CD1c-positive myeloid dendritic cell (primary cell): ENCODE data around the gene RABL6.

ENCODE experiments used
- DNase-seq: peaks from one replicate; pipeline ENCODE4 v3.0.0-alpha.2; 2016; ENCODE audit errors: extremely low spot score

RABL6 gene

DNA sequence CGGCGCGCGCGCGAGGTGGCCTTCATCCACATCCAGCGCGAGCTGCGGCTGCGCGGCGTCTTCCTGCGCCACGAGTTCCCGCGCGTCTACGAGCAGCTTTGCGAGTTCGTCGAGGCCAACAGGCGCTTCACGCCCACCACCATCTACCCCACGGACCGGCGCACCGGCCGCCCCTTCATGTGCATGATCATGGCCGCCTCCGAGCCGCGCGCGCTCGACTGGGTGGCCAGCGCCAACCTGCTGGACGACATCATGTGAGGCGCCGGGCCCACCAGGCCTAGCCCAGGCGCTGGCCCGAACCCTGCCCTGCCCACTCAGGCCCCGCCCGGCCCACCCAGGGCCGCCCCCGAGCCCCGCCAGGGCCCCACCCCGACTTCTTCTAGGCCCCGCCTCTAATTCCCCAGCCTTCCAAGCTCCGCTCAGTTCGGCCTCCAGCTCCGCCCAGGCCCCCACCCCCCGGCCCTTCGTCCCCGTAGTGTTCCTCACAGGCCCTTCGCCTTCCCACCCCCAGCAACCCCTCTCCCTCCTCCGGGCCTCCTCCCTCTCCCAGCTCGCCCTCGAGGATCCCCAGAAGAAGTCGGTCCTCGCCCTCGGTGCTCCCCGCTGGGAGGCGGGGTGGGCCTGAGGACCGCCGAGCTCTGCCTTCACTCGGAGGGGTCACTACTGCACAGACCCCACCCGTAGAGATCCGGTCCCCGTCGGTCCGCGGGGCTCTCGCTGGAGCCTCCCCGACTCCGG, 39.5 kb downstream of the RABL6 start:
- peak; percentile 68 for DNase-seq

DNA sequence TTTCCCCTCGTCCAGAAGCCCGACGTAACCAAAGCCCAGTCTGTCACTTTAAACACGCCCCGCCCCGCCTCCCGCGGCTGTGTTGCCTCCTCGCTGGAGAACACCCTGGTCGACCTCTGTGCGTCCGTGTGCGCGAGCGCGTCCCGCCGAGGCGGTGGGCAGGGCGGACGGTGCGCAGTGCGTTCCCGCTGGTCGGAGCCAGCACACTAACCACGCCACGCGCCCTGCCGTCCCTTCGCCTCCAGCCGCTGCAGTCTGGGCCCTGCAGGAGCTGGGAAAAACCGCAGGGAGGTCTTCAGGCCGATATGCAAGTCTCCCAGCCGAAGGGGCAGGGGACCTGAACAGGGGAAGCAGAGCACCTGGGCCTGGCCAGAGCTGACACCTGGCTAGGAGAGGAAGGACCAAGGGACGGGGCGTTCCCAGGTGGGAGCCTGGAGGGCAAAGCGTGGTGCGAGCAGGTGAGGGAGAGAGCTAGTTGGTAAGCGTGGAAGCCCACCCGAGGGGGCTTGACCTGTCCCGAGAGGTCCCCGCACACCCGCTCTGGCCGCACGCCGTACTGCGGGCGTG, 40.2 kb downstream of the RABL6 start:
- DNase-seq: peak; percentile 92

DNA sequence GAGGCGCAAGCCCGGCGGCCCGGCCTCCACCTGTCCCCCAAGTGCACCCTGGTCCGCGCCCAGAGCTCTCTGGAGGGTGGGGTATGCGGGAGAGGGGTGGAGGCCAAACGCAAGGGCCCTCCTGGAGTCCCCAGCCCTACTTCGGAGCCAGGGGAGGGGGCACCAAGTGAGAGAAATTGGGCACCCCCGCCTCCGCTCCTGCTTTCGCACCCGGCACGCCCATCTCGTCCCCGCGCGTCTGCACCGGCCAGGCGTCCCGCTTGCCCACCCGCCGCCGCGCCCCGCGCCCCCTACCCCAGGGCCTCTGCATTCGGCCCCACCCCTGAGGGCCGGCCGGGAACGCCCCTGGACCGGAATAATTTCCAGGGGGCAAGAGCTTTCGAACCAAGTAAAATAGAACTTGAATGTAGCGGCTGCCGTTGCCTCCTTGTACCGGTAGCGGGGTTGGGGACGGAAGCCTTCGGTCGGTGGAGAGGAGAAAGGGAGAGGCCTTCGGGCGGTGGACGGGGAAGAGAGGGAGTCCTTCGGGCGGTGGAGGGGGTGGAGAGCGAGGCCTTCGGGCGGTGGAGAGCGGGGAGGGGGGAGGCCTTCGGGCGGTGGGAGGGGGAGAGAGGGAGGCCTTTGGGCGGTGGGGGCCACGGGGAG, 40.8 kb downstream of the RABL6 start:
- no peak for DNase-seq

DNA sequence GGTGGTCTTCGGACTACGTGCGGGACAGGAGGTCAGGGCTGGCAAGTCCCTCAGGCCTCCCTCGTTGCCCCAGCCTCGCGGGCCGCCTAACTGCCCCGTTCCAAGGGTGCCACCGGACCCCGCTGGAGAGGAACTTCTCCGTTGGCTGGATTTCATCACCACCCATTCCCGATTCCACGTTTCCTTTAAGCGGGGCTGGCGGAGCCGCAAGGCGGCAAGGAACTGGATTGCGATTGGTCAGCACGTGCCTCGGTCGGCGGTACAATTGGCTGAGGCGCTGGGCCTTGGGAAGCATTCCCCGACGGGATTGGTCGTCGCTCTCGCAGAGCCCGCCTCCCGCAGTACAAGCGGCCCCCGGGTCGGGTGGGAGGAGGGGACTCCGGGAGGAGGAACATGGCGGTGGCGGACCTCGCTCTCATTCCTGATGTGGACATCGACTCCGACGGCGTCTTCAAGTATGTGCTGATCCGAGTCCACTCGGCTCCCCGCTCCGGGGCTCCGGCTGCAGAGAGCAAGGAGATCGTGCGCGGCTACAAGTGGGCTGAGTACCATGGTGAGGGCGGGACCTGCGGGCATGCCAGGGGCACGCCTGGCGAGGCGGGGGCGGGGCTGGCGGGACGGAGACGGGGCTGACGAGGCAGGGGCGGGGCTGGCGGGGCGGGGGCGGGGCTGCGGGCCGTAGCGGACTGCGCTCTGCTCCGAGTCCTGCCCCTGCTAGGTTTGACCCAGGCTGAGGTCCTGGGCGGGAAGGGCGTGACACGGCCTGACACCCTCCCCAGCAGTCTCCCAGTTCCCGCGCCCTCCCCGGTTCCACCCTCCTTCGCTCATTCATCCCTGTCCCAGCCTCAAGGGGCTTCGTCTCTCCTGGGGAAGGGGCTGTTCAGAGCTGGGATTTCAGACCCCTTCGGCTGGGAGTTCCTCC, 41.6 kb downstream of the RABL6 start, which contains the start of gene PHPT1:
TSS of gene PHPT1 (plus strand) at position 372 of the 922 bp plus-strand sequence. CDS start at position 394, 22 bp downstream.
- DNase-seq: peak; percentile 99

DNA sequence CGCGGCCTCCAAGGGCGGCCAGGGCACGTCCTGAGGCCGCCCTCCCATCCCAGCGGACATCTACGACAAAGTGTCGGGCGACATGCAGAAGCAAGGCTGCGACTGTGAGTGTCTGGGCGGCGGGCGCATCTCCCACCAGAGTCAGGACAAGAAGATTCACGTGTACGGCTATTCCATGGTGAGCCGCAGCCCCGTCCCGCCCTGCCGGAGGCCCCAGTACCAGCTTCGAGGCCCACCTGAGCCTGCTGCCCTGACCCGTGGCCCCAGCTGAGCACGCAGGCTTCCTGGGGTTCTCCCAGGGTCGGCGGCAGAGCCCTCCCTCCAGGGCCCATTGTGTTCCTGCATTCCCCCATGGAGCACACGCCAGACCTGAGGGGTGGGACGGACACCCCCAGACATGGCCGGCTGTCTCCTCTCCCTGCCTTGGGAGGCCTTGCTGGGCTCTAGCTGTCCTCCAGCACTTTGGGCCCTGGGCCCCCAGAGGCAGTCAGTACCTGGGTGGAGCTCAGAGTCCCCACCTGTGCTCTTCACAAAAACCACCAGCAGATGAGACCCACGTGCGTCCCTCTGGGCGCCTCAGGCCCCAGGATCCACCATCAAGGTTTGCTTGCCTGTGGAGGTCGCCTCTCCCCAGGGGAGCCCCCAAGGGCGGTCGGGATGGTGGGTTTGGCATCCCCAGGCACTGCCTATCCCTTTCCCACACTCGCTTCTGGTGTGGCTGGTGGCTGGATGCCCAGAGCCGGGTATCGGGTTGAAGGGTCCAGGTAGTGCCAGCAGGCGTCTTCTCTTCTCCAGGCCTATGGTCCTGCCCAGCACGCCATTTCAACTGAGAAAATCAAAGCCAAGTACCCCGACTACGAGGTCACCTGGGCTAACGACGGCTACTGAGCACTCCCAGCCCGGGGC, 42.5 kb downstream of the RABL6 start:
- DNase-seq: no peak

DNA sequence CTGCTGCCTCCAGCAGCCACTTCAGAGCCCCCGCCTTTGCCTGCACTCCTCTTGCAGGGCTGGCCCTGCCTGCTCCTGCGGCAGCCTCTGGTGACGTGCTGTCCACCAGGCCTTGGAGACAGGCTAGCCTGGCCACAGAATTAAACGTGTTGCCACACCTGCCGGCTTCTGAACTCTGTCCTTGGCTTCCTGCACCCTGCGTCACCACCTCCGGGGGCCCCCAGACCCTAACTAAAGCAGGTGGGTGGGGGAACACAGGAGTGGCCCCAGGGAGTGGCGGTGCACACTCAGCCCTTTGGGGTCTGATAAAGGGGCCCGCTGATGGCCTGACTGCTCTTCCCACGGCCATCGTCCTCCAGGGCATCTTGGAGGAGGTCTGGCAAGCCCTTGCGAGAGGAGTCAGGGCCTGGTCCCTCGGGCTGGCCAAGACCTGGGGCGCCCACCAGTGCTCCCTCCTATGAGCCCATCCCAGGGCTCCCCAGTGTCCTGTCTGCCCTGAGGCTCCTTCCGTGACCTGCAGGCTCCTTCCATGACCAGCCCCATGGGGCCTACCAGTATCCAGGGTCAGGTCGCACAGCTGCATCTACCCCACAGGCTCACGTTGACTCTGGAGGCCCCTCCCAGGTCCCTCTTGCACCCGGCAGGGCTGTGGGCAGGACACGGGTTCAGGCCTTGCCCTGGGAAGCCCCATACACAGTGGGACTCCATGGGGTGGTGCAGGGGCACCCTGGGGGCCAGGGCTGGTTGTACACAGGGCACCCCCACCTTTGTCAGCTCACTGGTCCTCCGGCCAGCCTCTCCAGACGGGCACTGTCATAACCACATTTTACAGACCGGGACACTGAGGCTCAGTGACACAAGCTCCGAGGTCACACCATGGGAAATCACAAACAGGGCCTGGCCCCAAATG, 43.4 kb downstream of the RABL6 start:
- no peak for DNase-seq

DNA sequence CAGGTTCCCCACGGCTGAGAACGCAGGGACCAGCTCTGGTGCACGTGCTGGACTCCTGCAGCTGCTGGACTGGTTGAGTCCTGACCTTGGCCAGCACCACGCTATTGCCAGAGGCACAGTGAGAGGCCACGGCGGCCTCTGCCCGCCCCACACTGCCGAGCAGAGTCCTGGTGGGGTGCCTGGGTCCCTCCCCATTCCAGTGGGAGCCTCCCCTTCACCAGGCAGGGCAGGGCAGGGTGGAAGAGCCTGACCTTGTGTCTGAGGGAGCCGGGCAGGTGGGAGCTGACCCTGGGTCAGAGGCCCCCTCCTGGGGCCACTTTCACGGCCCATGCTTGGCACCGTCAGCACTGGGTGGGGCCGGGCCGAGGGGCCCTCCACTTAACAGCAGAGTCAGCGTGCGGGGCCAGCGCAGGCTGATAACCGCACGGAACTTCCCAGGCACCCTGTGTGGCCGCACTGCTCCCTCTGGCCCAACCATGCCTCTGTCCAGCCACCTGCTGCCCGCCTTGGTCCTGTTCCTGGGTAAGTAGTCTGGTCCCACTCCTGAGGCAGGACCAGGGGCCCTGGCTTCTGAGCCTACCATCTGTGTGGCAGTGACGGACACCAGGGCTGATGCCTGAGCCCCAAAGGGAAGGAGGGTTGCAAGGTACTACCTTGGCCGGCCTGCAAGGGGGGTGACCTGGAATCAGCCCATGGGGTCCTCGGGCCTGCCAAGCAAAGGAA, 44.4 kb downstream of the RABL6 start, which contains the start of gene MAMDC4:
TSS of gene MAMDC4 (plus strand) at position 406 of the 723 bp plus-strand sequence. CDS start at position 477, 71 bp downstream.
- no peak for DNase-seq

DNA sequence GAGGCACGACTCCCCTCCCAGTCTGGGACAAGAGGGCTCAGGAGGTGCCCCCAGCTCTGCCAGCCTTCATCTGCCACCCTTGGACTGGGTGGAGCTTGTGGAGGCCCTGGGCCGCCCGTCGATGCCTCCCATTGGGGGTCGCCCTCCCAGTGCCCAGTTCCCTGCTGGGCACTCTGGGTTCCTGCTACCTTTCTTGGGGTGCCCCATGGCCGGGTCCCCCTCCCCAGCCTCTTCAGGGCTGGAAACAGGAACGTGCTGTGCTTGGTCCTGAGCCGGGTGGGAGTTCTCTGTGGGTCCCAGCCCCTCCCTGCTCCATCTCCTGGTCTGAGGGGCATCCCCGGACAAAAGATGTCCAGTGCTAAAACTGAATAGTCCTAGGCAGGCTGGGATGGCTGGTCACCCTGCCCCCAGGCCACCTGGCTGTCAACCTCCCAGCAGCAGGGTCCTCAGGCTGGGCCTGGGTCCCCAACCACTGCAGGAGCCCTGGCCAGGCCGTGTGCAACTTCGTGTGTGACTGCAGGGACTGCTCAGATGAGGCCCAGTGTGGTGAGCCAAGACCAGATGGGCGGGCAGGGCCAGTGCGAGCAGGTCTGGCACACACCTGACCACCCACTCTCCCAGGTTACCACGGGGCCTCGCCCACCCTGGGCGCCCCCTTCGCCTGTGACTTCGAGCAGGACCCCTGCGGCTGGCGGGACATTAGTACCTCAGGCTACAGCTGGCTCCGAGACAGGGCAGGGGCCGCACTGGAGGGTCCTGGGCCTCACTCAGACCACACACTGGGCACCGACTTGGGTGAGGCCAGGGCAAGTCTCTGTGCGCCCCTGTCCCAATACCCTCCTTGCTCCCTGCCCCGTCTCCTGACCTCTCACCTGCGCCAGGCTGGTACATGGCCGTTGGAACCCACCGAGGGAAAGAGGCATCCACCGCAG, 45.2 kb downstream of the RABL6 start:
- no peak for DNase-seq

DNA sequence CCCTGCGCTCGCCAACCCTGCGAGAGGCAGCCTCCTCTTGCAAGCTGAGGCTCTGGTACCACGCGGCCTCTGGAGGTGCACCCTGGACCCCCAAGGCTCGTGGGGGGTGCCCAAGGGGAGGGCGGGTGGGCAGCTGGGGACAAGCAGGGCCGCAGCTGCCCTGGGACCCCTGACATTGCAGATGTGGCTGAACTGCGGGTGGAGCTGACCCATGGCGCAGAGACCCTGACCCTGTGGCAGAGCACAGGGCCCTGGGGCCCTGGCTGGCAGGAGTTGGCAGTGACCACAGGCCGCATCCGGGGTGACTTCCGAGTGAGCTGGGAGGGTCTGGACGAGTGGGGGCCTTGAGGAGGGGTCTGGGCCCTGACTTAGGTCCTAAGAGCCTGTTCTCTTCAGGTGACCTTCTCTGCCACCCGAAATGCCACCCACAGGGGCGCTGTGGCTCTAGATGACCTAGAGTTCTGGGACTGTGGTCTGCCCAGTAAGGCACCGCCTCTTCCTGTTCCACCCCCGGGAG, 45.9 kb downstream of the RABL6 start:
- DNase-seq: no peak

DNA sequence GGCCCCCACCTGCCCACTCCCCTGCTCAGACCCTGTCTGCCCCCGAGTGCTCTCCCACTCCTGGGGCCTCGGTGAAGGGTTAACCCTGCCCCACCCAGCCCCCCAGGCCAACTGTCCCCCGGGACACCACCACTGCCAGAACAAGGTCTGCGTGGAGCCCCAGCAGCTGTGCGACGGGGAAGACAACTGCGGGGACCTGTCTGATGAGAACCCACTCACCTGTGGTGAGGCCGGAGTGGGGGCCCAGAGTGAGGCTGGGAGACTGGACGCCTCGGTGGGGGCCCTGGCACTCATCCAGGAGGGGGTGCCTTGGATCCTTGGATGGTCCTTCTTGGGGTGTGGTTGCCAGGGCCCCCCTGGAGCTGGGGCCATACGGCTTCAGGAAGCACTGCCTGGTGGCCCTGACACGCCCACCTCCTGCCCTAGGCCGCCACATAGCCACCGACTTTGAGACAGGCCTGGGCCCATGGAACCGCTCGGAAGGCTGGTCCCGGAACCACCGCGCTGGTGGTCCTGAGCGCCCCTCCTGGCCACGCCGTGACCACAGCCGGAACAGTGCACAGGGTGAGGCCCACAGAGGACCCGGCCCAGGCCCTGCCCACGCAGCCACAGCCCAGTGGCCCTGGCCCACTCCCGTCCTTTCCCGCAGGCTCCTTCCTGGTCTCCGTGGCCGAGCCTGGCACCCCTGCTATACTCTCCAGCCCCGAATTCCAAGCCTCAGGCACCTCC, 46.5 kb downstream of the RABL6 start:
- DNase-seq: no peak

DNA sequence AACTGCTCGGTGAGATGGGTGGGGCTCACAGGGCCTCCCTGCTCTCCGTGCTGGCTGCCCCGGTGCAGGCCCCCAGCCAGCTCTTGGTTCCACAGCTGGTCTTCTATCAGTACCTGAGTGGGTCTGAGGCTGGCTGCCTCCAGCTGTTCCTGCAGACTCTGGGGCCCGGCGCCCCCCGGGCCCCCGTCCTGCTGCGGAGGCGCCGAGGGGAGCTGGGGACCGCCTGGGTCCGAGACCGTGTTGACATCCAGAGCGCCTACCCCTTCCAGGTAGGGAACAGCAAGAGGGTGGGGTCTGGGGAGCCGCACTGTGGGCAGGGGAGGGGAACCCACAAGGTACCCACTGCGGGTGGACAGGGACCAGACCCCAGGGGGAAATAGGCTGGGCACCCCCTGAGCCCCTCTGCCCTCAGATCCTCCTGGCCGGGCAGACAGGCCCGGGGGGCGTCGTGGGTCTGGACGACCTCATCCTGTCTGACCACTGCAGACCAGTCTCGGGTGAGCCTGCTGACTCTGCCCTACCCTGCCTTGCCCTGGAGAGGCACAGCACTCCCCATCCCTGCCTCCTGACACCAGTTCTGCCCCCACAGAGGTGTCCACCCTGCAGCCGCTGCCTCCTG, 47.2 kb downstream of the RABL6 start:
- no peak for DNase-seq

DNA sequence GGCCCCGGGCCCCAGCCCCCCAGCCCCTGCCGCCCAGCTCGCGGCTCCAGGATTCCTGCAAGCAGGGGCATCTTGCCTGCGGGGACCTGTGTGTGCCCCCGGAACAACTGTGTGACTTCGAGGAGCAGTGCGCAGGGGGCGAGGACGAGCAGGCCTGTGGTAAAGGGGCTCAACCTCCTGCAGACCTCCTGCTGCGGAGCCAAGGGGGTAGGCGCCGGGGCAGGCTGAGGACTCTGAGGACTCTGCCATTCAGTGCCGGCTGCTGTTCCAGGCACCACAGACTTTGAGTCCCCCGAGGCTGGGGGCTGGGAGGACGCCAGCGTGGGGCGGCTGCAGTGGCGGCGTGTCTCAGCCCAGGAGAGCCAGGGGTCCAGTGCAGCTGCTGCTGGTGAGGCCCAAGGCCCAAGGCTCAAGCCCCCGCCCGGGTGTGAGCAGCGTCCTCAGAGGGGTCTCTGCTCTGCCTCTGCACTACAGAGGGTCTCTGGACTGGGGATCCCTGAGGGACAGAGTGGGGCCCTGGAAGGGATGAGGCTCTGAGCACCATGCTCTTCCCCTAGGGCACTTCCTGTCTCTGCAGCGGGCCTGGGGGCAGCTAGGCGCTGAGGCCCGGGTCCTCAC, 47.8 kb downstream of the RABL6 start:
- no peak for DNase-seq

DNA sequence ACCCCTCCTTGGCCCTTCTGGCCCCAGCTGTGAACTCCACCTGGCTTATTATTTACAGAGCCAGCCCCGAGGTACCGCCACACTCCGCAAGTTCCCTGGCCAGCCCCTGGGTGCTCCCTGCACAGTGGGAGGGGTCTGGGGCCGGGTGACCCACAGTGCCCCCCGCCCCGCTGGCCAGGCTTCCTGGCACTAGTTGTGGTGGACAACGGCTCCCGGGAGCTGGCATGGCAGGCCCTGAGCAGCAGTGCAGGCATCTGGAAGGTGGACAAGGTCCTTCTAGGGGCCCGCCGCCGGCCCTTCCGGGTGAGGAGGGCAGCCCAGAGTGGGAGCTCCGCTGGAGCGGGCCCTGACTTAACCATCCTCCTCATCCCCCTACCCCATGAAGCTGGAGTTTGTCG, 48.3 kb downstream of the RABL6 start:
- no peak for DNase-seq

DNA sequence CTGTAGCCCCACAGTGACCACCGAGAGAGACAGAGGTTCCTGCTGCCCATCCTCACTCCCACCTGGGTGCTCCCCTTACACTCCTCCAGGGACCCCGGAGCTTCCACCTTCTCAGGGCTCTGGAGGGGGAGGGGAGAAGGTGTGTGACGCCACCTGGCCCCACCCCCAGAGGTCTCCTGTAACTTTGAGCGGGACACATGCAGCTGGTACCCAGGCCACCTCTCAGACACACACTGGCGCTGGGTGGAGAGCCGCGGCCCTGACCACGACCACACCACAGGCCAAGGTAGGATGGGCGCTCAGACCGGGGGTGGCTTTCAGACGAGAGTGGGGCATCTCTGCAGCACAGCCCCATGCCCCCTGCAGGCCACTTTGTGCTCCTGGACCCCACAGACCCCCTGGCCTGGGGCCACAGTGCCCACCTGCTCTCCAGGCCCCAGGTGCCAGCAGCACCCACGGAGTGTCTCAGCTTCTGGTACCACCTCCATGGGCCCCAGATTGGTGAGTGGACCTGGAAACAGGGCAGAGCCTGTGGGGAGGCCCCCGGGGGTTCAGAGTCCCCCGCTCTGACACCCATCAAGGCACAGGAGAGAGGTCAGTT, 48.9 kb downstream of the RABL6 start:
- no peak for DNase-seq

DNA sequence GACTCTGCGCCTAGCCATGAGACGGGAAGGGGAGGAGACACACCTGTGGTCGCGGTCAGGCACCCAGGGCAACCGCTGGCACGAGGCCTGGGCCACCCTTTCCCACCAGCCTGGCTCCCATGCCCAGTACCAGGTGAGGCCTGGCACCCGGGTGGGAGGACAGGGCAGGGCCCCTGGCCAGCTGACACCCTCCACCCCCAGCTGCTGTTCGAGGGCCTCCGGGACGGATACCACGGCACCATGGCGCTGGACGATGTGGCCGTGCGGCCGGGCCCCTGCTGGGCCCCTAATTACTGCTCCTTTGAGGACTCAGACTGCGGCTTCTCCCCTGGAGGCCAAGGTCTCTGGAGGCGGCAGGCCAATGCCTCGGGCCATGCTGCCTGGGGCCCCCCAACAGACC, 49.4 kb downstream of the RABL6 start:
- DNase-seq: no peak
